ENCODE results near the gene PPM1D. TPM values are rescaled to one million over a fixed set of nuclear protein-coding genes. Genes with fewer than 3 reads are reported as not detected.
"Not testable (repeated sequence)": the region's sequence is repeated elsewhere in the genome, so short reads cannot be mapped to it uniquely, and the experiment has no call there.

PPM1D gene
- polyA plus RNA-seq, 10 donors: 7.9 to 12.4 (median 9.7) TPM

DNA sequence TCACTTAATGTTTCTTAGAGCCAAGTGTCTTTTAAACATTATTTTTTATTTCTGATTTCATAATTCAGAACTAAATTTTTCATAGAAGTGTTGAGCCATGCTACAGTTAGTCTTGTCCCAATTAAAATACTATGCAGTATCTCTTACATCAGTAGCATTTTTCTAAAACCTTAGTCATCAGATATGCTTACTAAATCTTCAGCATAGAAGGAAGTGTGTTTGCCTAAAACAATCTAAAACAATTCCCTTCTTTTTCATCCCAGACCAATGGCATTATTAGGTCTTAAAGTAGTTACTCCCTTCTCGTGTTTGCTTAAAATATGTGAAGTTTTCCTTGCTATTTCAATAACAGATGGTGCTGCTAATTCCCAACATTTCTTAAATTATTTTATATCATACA, 64.0 kb downstream of the PPM1D start:
- DNase-seq: no peak

GRCh38 chr17:60665602-60666001, 65.6 kb downstream of the PPM1D start:
- no peak for DNase-seq

- DNase-seq: not testable (repeated sequence)
Measured at GRCh38 chr17:60668741-60669140, 68.7 kb downstream of the PPM1D start.

- DNase-seq: no peak
Measured at GRCh38 chr17:60671482-60671881, 71.5 kb downstream of the PPM1D start.

GRCh38 chr17:60674637-60675036, 74.6 kb downstream of the PPM1D start:
- DNase-seq: not testable (repeated sequence)

GRCh38 chr17:60675997-60676396, 76.0 kb downstream of the PPM1D start:
- no peak for DNase-seq

GRCh38 chr17:60676758-60677307, 76.8 kb downstream of the PPM1D start:
- no peak for DNase-seq

GRCh38 chr17:60677308-60678117, 77.5 kb downstream of the PPM1D start, which contains the start of gene BCAS3:
BCAS3 (plus strand) TSS chr17:60677851.
- peak; percentile 97 to 99 (median 99) for DNase-seq

- no peak for DNase-seq
Measured at GRCh38 chr17:60678118-60678444, 78.1 kb downstream of the PPM1D start.

DNA sequence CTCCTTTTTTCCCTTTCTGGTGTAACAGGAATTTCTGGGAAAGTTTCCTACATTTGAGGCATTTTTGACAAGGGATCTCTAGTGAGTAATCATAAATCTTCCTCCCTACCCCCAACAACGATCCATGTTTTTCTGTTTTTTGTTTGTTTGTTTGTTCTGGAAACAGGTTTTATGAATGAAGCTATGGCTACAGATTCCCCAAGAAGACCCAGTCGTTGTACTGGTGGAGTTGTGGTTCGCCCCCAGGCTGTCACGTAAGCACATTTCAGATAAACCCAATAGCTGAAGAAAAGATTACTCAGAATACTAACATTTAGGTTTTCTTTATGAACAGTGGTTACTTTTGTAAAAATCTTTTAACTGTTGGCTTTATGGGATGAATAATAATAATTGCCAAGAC, 79.3 kb downstream of the PPM1D start:
- DNase-seq: no peak

DNA sequence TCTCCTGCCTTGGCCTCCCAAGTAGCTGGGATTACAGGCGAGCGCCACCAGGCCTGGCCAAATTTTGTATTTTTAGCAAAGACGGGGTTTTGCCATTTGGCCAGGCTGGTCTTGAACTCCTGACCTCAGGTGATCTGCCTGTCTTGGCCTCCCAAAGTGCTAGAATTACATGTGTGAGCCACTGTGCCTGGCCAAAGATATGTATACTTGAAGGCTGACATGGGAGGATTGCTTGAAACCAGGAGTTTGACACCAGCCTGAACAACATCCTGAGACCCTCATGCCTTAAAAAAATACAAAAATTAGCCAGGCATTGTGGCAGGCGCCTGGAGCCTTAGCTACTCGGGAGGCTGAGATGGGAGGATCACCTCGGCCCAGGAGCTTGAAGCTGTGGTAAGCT, 80.8 kb downstream of the PPM1D start:
- DNase-seq: no peak

DNA sequence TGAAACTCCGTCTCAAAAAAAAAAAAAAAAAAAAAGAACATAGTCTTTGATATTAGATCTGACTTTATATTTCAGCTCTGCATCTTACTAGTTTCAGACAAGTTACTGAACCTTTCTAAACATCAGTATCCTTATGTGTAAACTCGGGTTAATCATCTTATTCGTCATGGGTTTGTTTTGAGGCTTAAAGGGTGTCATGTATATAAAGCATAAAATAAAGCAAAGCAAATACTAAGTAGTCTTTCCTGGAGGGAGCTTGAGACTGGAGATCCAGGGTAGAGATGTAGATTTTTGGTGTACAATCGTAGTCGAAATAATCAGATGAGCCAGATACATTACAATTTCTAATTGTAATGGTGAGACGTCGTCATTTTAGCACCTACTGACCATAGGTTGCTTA, 85.4 kb downstream of the PPM1D start:
- DNase-seq: no peak

DNA sequence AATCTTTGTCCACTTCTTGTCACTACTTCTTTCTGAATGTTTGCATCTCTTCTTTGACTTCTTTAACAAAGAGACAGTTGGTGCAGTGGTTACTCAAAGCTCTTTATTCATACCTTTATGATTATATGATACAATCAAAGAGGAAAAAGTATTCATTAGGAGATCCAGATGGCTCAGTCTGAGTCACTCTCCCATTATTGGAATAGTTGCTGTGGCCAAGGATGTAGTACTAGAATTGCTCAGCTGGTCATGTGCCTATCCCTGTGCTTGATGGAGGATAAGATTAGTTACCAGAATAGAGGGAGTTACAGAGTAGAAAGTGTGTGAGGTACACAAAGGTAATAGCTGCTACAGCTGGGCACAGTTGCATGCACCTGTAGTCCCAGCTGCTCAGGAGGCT, 96.0 kb downstream of the PPM1D start:
- no peak for DNase-seq

DNA sequence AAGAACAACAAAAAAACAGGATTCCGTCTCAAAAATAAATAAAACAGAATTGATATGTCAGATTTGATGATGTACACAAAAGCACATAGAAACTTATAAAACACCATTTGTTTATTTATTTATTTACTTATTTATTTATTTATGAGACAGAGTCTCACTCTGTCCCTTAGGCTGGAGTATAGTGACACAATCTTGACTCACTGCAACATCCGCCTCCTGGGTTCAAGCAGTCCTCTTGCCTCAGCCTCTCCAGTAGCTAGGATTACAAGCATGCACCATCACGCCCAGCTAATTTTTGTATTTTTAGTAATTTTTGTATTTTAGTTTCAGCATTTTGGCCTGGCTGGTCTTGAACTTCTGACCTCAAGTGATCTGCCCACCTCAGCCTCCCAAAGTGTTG, 99.1 kb downstream of the PPM1D start:
- DNase-seq: no peak

DNA sequence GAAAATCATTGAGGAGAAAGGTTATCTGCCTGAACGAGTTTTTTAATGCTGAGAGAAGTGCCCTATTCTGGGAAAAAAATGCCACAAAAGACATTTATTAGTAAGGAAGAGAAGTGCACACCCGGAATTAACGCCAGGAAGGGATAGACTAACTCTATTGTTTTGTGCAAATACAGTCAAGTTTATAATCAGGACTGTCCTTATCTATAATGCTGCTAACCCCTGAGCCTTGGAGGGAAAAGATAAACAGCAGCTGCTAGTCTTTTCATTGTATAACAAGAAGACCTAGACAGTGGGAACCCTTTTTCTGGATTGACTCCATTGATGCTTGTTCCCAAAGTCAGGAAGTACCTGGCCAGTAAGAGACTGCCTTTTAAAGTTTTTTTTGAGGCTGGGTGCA, 104.2 kb downstream of the PPM1D start:
- DNase-seq: no peak

DNA sequence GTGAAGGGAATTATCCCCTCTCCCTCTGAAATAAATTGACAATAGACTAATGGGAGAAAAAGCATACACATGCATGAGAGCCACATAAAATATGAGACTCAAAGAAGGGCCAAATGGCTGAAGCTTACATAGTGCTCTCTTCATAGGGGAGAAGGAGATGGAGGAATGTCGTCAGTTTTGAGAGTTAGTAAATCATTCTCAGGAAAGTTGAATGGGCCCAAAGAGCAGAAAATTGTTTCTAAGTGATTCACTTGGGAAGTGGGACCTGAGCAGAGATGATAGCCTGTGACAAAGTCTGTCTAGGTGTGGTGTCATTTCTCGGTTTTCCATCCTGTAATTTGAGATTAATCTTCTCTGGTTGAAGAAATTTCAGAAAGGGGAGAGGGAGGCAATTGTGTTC, 112.7 kb downstream of the PPM1D start:
- DNase-seq: no peak

- DNase-seq: no peak
Measured at GRCh38 chr17:60713608-60714007, 113.6 kb downstream of the PPM1D start.

Other genes with a start within 250 kb of the PPM1D start
- gene USP32, start 208.1 kb upstream of the PPM1D start, polyA plus RNA-seq (ENCODE audit: insufficient read length in 10 of 10): 10 to 100 TPM; 20.6 to 25.7 (median 23.6) TPM
- under 1 TPM in 1 of 10 donors, not detected in 9; 0.54 TPM for gene CHCT1, start 177.7 kb upstream of the PPM1D start, polyA plus RNA-seq (ENCODE audit: insufficient read length in 10 of 10)
- gene APPBP2, start 74.0 kb upstream of the PPM1D start, polyA plus RNA-seq (ENCODE audit: insufficient read length in 10 of 10): 10 to 100 TPM; 27.0 to 40.3 (median 32.7) TPM
- gene BCAS3, start 77.7 kb downstream of the PPM1D start, polyA plus RNA-seq (ENCODE audit: insufficient read length in 10 of 10): 10 to 100 TPM in 5 of 10 donors, 1 to 10 TPM in 5; 8.0 to 13.2 (median 10.2) TPM